ENCODE results near the gene MAZ.
"Not testable (repeated sequence)": the region's sequence is repeated elsewhere in the genome, so short reads cannot be mapped to it uniquely, and the experiment has no call there.

Gene MAZ

DNA sequence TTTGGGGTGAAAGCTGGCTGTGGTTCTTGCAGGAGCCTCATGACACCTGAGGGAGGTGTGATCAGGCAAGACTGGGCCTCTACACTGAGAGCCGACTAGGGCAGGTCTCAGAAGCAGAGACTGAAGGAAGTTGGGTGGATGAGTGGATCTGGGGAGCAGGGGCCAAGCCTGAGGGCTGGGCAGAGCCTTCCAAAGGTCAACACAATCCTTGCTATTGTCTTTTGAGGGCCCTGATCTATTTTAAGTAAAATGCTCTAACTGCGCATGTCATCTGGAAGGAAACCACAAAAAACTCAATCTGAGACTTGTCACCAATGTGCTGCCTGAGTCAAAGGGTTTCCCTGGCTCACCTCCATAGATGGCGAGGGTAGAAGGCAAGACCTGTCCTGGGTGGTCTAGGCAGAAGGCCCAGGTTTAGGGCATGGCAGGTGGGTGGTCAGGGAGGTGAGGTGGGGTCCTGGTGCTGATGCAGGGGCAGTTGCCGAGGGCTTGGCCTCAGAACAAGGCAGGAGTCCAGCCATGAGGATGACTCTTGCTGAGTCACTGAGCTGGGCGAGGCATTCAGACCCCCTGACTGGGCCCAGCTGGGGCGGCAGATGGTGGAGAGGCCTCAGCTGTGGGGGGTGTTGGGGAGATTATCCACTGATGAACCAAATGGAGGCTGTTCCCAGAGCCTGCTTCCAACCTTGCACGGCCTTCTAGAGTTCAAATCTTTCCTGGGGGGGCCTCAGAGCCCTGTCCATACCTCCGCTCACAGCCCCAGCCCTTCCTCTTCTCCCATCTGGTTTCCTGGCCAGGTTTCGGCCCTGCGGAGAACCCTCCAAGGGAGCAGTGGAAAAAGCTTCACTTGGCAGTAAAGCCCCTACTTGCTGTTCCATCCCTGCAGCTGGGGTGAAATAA lies 19.1 kb downstream of the MAZ start:
- DNase-seq, result no peak

DNA sequence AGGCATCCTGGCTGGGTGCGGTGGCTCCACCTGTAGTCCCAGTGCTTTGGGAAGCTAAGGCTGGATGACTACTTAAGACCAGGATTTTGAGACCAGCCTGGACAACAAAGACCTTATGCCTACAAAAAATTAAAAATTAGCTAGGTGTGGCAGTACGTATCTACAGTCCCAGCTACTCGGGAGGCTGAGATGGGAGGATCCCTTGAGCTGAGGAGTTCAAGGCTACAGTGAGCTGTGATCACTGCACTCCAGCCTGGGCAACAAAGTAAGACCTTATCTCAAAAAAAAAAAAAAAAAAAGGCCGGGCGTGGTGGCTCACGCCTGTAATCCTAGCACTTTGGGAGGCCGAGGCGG lies 20.0 kb downstream of the MAZ start:
- DNase-seq, result no peak

DNA sequence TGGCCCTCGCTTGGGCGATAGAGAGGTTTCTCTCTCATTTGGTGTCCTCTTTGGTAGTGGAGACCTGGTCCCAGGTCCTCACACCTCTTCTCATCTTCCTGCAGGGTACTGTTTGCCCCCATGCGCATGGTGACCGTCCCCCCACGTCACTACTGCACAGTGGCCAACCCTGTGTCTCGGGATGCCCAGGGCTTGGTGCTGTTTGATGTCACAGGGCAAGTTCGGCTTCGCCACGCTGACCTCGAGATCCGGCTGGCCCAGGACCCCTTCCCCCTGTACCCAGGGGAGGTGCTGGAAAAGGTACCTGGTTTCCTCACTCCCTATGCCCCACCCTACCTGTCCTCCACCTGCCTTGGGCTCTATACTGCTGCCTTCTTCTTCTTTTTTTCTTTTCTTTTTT lies 24.4 kb downstream of the MAZ start:
- DNase-seq, result no peak

DNA sequence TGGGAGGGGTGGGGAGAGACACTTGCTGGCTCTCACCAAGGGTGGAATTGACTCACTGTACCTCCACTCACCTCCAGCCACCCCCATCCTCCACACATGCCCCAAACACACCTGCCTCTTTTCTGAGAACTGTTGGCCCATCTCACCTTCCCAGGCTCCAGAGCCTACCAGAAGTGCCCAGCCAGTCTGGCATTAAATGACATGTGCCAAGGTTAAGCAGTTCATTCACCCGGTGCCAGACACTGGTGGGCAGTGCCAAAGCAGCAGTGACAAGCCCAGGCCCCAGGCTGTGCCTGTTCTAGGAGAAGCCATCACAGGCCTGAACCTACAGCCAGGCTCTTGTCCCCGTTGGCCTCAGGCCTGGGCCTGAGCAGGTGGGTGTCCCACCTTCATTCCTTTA lies 25.2 kb downstream of the MAZ start:
- DNase-seq, result no peak

DNA sequence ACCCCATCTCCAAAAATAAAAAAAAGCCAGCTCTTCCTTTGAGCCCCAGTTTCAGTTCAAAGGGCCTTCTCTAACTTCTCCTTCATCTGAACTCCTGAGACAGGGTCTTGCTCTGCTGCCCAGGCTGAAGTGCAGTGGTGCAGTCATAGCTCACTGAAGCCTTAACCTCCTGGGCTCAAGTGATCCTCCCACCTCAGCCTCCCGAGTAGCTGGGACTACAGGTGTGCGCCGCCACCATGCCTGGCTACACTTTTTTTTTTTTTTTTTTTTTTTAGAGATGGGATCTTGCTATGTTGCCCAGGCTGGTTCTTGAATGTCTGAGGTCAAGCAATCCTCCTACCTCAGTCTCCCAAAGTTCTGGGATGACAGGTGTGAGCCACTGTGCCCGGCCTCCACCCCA lies 26.9 kb downstream of the MAZ start:
- DNase-seq, result not testable (repeated sequence)

DNA sequence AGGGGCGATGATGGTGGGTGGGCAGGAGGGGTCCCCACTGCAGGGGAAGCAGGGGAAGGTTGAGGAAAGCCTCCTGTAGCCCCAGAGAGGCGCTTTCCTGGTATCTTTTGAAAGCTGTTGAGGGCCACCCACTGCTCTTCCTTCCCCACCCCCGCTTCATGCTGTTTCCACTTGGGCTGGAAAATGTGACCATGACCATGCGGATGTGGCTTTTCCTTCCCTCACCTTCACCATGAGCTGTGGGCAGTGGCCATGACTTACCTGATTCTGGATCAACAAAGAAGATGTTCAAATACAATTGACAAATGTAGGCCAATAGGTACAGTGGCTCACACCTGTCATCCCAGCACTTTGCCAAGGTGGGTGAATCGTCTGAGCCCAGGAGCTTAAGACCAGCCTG lies 27.8 kb downstream of the MAZ start:
- DNase-seq, result no peak

DNA sequence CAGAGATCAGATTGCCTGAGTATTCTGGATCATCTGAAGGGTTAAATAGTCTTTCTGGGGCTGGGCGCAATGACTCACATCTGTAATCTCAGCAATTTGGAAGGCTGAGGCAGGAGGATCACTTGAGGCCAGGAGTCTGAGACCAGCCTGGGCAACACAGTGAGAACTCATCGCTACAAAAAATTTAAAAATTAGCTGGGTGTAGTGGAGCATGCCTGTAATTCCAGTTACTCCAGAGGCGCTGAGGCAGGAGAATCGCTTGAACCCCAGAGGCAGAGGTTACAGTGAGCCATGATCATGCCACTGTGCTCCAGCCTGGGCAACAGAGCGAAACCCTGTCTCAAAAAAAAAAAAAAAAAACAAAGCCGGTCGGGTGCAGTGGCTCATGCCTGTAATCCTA lies 29.6 kb downstream of the MAZ start:
- DNase-seq, result no peak

DNA sequence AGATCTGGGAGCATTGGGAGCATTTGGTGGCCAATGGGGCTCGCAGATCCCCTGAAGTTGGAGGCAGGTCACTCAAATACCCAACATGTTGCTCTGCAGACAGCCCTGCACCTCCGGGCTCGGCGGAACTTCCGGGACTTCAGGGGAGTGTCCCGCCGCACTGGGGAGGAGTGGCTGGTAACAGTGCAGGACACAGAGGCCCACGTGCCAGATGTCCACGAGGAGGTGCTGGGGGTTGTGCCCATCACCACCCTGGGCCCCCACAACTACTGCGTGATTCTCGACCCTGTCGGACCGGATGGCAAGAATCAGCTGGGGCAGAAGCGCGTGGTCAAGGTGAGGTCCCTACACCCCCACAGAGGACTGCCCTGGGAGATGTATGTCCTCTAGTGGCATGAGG lies 30.3 kb downstream of the MAZ start:
- no peak for DNase-seq

DNA sequence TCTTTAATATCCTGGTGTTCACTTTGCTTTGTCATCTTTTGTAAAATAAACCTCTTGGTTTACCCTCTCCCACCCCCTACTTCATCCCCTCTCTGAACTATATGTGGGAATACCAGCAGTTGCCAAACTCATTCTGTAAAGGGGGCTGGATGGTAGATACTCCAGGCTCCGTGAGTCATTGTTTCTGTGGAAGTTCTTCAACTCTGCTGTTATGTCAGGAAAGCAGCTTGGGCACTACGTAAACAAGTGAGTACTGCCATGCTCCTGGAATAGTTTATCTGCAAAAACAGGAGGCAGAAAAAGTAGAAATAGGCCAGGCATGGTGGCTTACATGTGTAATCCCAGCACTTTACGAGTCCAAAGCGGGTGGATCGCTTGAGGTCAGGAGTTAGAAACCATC lies 31.5 kb downstream of the MAZ start:
- no peak for DNase-seq

DNA sequence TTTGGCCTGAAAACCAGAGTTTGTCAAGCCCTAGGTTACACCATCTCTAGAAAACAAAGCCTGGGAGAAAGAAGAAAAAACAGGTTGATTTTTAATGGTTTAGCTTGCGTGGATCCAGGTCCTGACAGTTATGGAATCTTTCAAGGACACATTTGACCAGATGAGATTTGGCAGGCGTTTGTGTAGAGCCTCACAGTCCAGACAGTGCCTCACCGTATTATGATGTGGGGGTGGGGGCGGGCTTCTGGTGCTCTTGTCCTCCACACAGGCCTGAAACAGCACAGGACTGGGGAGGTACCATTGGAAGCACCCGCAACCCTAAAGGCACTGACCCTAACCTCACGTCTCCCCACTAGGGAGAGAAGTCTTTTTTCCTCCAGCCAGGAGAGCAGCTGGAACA lies 33.5 kb downstream of the MAZ start:
- DNase-seq, result no peak

DNA sequence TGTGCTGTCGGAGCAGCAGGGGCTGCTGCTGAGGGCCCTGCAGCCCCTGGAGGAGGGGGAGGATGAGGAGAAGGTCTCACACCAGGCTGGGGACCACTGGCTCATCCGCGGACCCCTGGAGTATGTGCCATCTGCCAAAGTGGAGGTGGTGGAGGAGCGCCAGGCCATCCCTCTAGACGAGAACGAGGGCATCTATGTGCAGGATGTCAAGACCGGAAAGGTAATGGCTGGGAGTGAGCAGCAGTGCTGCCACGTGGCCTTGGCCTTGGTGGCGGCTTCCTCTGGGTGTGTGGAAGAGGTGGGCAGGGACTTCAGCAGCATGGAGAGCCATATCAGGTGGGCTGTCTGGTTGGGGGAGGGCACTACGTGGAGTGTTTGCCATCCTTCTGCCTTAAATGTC lies 33.9 kb downstream of the MAZ start:
- DNase-seq, result no peak

DNA sequence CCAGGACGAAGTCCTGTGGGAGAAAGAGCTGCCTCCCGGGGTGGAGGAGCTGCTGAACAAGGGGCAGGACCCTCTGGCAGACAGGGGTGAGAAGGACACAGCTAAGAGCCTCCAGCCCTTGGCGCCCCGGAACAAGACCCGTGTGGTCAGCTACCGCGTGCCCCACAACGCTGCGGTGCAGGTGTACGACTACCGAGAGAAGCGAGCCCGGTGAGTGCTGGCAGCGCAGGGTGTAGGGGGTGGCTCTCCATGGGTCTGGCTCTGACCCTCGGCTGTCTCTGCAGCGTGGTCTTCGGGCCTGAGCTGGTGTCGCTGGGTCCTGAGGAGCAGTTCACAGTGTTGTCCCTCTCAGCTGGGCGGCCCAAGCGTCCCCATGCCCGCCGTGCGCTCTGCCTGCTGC lies 35.3 kb downstream of the MAZ start:
- DNase-seq, result no peak

DNA sequence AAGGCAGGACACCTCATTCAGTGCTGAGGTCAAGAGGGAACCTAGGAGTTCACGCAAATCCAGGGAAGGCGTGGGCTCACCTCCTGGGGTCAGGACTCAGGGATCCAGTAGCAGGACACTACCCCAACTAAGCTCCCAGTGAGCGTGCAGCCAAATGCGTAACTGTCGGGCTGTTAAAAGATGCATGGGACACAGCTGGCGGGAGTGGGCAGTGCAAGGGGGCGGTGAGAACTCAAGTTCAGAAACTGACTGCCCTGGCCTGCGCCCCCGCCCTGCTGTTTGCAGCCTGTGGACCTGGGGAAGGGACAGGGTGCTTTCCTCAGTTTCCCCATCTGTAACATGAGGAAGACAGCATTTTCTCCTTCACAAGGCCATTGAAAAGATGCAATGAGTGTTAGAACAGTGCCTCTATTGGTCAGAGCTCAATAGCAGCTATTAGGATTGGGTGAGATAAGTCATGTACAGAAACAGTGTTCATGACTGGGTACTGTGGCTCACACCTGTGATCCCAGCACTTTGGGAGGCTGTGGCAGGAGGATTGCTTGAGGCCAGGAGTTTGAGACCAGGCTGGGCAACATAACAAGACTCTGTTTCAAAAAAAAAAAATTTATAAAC lies 36.5 kb downstream of the MAZ start:
- no peak for DNase-seq

DNA sequence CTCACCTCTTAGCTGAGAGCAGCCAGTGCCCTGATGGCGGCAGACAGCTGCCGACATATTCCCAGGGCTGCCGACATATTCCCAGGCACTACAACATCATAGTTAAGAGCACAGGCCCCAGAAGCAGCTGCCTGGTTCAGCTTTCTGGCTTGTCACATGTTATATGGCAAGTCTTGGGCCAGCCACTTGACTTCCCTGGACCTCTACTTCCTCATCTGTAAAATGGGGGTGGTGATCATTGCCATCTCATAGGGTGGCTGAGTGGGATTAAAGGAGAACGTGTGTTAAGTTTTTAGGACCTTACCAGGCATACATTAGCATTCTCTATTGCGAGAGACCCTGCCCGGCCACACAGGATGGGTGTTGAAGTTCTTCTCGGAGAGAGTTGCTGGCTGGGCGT lies 37.6 kb downstream of the MAZ start:
- no peak for DNase-seq

DNA sequence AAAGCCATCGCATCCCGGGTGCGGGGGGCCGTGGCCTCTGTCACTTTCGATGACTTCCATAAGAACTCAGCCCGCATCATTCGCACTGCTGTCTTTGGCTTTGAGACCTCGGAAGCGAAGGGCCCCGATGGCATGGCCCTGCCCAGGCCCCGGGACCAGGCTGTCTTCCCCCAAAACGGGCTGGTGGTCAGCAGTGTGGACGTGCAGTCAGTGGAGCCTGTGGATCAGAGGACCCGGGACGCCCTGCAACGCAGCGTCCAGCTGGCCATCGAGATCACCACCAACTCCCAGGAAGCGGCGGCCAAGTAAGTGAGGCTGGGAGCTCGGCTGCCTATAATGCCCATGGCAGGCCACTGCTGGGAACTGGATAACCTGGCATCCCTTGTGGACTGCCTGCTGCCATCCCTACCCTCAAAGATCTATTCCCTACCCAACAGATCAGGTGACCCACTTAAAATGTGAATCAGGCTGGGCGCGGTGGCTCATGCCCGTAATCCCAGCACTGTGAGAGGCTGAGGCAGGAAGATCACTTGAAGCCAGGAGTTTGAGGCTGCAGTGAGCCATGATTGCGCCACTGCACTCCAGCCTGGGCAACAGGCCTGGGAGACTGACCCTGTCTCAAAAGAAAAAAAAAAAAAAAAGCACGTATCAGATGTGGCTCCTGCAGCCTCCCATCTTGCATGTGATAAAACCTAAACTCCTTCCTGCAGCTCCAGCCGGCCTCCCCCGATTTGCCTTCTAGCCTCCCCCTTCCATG lies 38.4 kb downstream of the MAZ start:
- no peak for DNase-seq

DNA sequence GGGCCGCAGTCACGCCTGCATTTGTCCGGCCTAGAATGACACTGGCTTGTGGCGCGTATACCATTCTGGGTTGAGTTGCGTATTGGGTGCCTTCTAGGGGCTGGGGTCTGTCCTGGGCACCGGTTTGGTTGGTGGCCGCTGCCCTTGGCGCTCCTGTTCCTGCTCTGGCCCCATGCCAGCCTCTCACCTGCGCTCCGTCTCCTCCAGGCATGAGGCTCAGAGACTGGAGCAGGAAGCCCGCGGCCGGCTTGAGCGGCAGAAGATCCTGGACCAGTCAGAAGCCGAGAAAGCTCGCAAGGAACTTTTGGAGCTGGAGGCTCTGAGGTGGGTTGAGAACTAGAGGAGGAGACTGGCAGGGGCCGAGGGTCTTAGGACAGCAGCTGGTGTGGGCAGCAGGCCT lies 39.3 kb downstream of the MAZ start:
- no peak for DNase-seq

DNA sequence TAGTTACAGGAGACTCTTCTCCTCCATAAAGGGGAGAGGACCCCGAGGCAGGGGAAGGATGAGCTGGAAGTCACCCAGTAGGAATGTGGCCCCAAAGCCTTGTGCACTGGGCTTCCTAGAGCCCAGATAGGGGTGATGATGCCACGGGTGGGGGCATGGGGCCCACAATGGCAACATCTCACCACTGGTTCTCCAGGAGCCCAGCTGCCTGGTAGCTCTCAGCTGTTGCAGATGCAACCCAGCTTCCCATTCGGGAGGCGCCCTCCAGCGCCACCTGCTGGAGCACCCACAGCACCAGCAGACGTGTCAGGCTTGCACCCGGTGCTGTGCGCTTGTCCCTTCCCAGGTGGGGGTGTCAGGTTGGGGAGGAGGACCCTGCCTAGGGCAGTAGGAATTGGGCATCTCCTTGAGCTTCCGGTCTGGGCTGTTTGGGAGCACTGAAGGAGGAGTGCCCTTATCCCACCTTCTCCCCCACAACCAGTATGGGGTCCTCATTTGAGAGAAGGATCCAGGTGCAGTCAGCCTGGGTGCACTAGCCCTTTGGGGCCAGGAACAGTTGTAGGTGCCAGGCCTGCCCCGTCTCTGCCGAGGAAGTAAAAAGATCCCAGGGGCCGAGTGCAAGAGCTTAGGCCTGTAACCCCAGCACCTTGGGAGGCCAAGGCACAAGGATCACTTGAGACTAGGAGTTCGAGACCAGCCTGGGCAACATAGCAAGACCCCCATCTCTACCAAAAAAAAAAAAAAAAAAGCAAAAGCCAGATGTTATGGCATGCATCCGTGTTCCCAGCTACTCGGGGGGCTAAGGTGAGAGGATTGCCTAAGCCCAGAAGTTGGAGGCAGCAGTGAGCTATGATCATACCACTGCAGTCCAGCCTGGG lies 42.3 kb downstream of the MAZ start:
- peak; percentile 11 for DNase-seq

DNA sequence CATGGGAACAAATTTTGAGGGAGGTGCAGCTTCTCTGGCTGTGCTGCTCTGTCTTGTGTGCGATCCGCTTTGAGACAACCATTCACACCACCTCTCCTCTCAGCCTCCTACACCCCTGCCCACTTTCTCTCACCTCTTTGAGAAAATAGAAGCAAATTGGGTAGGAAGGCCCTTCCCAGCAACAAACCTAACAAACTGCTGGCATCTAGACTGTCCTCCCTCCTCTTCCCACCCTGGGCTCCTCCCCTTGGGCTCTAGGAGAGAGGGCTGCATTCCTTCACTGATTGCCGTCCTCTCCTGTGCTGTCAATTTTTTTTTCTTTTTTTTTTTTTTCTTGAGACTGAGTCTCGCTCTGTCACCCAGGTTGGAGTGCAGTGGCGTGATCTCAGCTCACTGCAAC lies 43.2 kb downstream of the MAZ start:
- DNase-seq, result no peak

DNA sequence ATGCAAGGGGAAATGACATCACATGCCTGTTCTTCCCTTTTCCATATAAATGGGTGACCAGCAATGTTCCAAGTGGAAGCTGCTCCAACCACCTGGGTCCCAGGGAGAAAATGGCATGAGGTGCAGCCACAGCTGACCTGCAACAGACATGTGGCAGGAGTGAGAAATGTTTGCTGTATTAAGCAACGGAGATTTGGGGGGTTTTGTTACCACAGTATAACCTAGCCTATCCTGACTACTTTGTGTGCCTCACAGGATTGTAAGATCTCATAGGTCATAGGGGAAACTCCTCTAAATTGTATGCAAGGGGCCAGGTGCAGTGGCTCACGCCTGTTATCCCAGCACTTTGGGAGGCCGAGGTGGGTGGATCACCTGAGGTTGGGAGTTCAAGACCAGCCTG lies 44.7 kb downstream of the MAZ start:
- DNase-seq, result no peak

DNA sequence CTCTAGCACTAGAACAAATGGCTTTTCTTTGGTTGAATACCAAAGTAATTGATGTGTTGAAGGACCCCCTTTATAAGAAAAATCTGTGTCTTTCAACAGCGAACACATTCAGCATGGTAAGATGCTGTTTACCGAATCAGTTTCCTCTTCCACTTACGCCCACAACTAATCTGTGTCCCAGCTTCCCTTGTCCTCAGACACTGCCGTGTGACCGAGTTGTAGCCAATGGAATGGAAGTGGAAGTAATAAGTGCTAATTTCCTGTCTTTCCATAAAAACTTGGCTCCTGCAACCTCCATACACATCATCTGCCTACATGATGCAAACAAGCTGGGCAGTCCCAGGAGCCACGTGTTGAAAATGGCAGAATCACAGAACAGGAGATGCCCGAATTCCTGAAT lies 46.3 kb downstream of the MAZ start:
- no peak for DNase-seq

DNA sequence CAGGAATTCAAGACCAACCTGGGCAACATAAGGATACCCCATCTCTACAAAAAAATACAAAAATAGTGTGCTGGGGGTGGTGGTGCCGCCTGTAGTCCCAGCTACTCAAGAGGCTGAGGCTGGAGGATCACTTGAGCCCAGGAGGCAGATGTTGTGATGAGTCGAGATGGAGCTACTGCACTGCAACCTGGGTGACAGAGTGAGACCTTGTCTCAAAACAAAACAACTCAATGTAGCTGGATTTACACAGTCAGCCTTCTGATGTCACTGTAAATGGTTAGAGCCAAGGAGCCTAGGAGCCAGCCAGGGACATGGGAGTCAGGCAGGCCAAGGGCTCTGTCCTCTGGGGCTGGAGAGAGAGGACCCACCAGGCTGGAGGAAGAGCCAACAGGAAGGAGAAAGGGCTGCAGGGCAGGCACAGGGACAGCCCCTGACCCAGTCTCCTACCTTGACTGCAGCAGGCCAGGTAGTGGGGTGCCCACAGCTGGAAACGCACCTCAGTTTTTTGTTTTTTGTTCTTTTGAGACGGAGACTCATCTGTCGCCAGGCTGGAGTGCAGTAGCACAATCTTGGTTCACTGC lies 48.3 kb downstream of the MAZ start:
- no peak for DNase-seq

DNA sequence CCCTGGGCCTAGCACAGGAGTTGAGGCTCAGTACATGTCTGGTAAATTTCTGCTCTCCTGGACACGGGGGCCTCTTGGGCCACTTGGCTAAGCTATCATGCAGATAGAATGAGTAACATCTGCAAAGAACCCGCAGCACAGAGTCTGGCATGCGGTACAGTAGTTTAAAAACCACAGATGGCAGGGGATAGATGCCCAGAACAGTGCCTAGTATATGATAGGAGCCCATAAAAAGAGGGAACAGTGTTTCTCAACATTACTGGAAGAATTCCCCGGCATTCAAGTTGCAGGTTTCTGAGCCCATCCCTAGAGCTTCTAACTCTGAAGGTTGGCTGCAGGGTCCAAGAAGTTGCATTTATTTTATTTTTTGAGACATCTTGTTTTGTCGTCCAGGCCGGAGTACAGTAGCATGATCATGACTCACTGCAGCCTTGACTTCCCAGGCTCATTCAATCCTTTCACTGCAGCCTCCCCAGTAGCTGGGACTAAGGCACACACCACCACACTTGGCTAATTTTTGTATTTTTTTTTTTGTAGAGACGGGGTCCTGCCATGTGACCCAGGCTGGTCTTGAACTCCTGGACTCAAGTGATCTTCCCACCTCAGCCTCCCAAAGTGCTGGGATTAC lies 50.9 kb downstream of the MAZ start:
- no peak for DNase-seq

All from kidney glomerular epithelial cell (primary cell).